IPS-15b (cell line): ENCODE measurements around the gene CACNA1G.

Source experiments
- H3K27me3 ChIP-seq: one replicate; pipeline ENCODE4 v1.6.1; 2013; ENCODE audit warnings: low read length; ENCODE audit not compliant: control insufficient read depth, insufficient read depth
- H3K36me3 ChIP-seq: one replicate; pipeline ENCODE4 v1.6.1; 2013; ENCODE audit warnings: low read length; ENCODE audit not compliant: control insufficient read depth, insufficient read depth
- H3K4me1 ChIP-seq: one replicate; pipeline ENCODE4 v1.6.1; 2013; ENCODE audit warnings: mild to moderate bottlenecking, low read length; ENCODE audit not compliant: control insufficient read depth, insufficient read depth
- H3K4me3 ChIP-seq: one replicate; pipeline ENCODE4 v1.5.1; 2013; ENCODE audit warnings: low read depth, low read length
- H3K9ac ChIP-seq: one replicate; pipeline ENCODE4 v1.6.1; 2013; ENCODE audit warnings: low read depth, mild to moderate bottlenecking, low read length
- H3K9me3 ChIP-seq: one replicate; pipeline ENCODE4 v1.6.1; 2013; ENCODE audit warnings: mild to moderate bottlenecking, low read length; ENCODE audit not compliant: control insufficient read depth, insufficient read depth

The CACNA1G gene

DNA sequence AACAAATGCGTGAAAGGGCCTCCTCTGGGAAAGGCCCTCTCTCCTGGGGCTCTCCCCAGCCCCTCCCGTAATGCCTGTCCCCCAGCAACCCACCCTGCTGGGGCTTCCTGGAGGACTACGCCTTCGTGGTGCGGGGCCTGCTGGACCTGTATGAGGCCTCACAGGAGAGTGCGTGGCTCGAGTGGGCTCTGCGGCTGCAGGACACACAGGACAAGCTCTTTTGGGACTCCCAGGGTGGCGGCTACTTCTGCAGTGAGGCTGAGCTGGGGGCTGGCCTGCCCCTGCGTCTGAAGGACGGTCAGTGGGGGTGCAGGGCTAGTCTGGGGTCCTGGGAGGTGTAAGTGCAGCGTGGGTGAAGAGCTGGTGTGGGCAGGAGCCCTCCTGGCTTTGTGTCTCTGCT lies 8.6 kb upstream of the CACNA1G start:
- peaks cover 8% of the 10 kb centered on the region for H3K27me3 ChIP-seq
- H3K36me3 ChIP-seq: no peaks in the 10 kb centered on the region
- no peak overlapping the region for H3K4me3 ChIP-seq
- H3K4me1 ChIP-seq: peaks cover 5% of the 10 kb centered on the region
- no peak overlapping the region for H3K9ac ChIP-seq
- no peaks in the 10 kb centered on the region for H3K9me3 ChIP-seq

DNA sequence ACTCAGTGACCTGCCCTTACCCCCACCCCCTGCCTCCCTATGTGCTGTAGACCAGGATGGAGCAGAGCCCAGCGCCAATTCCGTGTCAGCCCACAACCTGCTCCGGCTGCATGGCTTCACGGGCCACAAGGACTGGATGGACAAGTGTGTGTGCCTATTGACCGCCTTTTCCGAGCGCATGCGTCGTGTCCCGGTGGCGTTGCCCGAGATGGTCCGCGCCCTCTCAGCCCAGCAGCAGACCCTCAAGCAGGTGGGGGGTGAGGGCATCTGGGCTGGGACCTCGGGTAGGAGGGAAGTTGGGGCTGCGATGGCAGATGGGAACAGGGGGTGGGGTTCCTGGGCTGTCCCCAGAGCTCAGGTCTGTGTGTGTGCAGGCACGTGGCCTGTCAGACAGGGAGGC lies 6.3 kb upstream of the CACNA1G start:
- Histone ChIP-seq H3K4me1 (peaks cover 6% of the 10 kb centered on the region), H3K9me3 (no peaks in the 10 kb centered on the region), H3K27me3 (peaks cover 28% of the 10 kb centered on the region), H3K9ac (no peak overlapping the region), H3K36me3 (no peaks in the 10 kb centered on the region), H3K4me3 (no peak overlapping the region)

DNA sequence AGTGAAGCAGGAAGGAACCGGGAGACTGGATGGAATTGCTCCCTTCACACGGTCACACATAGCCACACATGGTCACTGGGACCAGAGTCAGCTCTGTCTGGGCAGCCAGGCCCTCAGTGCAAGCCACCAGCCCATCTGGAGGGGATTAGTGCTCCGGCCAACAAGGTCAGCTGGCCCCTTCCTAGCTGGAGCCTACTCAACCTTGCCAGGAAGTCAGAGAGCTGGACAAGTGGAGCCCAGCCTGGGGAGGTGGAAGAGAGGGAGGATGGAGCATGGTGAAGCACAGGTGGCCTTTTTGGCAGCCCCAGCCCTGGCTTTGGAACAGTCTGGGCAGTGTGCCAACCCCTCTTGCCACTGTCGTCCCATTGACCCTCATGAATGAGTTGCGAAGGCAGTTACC lies 3.7 kb upstream of the CACNA1G start:
- no peaks in the 10 kb centered on the region for H3K9me3 ChIP-seq
- H3K9ac ChIP-seq: no peak overlapping the region
- no peak overlapping the region for H3K4me3 ChIP-seq
- H3K36me3 ChIP-seq: no peaks in the 10 kb centered on the region
- H3K27me3 ChIP-seq: peaks cover 34% of the 10 kb centered on the region
- peaks cover 4% of the 10 kb centered on the region for H3K4me1 ChIP-seq

DNA sequence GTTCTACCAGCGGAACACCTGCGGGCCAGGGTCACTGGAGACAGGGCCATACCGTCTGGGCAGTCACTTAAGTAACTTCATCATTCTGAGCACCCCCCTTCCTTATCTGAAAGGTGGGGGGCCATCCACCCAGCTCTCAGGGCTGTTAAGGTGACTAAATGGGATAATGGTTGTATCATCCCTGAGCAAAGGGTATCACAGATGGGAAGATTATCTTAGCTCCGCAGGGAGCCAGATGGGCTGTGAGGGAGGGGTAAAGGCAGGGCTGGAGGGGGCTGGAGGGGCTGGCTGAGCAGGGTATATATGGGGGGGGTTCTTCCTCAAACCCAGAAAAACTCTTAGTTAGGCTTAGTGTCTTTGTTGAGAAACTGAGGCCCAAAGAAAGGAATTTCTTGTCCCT lies 2.9 kb upstream of the CACNA1G start:
- Histone ChIP-seq H3K4me1 (peaks cover 7% of the 10 kb centered on the region), H3K9ac (no peak overlapping the region), H3K9me3 (no peaks in the 10 kb centered on the region), H3K4me3 (no peak overlapping the region), H3K36me3 (no peaks in the 10 kb centered on the region), H3K27me3 (peaks cover 40% of the 10 kb centered on the region)

DNA sequence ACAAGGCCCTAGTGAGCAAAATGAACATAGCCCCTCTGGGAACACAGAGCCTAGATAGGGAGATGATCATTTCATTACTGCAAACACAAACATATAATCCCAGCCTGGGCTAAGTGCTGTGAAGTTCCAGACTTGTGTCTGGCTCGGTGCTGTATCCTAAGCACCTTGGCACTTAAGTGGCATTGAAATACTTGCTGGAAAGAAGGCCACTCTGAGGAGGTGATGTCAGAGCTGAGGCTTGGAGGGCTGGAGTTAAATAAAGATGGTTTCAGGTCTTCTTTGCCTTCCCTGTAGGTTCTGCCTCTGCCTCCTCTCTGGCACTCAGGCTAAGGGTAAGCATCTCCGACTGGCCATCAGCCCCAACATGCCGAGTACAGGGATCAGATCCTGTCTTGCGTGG lies 2.4 kb upstream of the CACNA1G start:
- peak overlapping the region; percentile 70 for H3K4me3 ChIP-seq
- no peaks in the 10 kb centered on the region for H3K9me3 ChIP-seq
- H3K36me3 ChIP-seq: no peaks in the 10 kb centered on the region
- peaks cover 44% of the 10 kb centered on the region for H3K27me3 ChIP-seq
- H3K9ac ChIP-seq: no peak overlapping the region
- H3K4me1 ChIP-seq: peaks cover 10% of the 10 kb centered on the region

DNA sequence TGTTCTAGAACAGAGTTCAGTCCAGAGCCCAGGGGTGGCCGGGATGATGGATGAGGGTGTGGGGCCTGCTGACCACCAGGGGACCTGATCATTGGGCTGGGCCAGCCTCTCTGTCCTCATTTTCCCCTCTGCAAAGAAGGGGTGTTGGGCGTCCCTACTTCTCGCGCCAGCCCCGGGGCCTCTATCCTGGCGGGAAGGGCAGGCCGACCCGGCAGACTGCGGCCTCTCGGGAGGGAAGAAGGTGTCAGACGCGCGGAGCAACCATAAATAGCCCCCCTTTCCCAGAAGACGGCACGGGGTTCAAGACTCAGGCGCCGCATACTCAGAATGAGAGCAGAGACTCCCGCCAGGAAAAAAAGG lies 2.0 kb upstream of the CACNA1G start:
- Histone ChIP-seq H3K4me3 (peak overlapping the region; percentile 70), H3K9ac (no peak overlapping the region), H3K27me3 (peaks cover 49% of the 10 kb centered on the region), H3K36me3 (no peaks in the 10 kb centered on the region), H3K9me3 (no peaks in the 10 kb centered on the region), H3K4me1 (peaks cover 14% of the 10 kb centered on the region)

DNA sequence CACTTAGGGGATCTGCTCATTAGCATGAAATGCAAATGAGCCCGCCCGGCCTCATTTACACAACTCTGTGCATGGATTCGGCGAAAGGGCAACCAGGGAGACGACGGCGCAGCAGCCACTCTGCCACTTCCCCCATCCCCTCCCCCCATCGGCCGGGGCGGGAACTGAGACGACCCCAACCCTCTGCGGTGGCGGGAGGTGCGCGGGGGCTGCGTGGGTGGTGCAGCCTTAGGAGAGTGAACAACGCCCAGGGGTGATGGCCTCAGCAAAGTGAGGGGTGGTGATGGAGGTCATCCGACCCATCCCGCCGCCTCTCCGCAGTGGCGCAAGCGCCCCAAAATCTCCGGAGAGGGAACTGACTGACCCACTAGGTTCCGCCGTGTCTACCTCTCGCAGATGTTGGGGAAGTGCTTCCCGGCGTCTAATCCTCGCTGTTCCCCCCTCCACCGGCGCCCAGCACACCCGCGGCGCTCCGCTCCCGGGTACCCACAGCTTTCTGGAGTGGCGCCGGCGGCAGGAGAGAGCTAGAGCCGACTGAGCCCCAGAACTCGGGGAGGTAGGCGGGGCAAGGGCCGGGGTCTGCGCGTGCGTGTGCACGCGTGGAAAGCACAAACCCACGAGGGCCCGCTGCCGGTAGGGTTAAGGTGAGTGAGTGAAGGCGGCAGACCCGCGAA lies 1.4 kb upstream of the CACNA1G start:
- Histone ChIP-seq H3K27me3 (peaks cover 54% of the 10 kb centered on the region), H3K9me3 (no peaks in the 10 kb centered on the region), H3K4me1 (peaks cover 14% of the 10 kb centered on the region), H3K4me3 (peak overlapping the region; percentile 70), H3K9ac (no peak overlapping the region), H3K36me3 (no peaks in the 10 kb centered on the region)

DNA sequence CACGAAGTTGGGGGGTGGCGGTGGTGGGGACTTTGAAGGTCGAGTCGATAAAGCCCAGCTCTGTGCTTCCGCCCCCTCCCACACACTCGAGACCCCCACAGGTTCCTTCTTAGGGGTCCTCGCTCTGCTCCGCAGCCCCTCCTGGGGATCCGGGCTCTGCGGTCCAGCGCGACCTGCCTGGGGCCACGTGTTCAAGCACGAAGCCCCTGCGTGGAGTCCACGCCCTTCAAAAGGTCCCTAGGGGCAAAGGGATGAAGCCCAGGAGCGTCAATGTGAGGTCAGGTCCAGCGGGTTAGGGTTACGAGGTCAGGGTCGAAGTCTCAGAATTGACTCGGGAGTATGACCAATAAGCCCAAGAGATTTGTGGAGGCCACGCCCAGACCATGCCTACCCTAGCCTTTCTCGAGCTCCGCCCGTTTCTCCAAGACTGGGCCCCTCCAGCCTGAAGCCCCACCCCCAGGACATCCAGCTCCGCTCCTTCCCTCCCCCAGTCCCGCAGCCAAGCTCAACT lies 786 bp upstream of the CACNA1G start:
- Histone ChIP-seq H3K9me3 (no peaks in the 10 kb centered on the region), H3K27me3 (peaks cover 60% of the 10 kb centered on the region), H3K9ac (no peak overlapping the region), H3K4me1 (peaks cover 17% of the 10 kb centered on the region), H3K36me3 (no peaks in the 10 kb centered on the region), H3K4me3 (peak overlapping the region; percentile 70)

DNA sequence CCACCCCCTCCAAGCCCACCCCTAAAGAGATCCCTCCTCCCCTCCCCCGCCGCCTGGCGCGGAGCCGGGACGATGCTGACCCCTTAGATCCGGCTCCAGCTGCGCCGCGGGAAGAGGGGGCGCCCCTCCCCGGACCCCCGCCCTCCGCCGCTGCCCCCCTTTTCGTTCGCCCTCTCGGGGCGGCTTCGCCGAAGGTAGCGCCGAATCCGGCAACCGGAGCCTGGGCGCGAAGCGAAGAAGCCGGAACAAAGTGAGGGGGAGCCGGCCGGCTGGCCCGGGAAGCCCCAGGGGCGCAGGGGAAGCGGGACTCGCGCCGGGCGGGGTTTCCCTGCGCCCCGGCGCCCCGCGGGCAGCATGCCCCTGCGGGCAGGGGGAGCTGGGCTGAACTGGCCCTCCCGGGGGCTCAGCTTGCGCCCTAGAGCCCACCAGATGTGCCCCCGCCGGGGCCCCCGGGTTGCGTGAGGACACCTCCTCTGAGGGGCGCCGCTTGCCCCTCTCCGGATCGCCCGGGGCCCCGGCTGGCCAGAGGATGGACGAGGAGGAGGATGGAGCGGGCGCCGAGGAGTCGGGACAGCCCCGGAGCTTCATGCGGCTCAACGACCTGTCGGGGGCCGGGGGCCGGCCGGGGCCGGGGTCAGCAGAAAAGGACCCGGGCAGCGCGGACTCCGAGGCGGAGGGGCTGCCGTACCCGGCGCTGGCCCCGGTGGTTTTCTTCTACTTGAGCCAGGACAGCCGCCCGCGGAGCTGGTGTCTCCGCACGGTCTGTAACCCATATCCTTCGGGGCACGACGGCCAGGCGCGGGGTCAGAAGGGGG lies 623 bp downstream of the CACNA1G start:
- H3K36me3 ChIP-seq: no peaks in the 10 kb centered on the region
- no peak overlapping the region for H3K9ac ChIP-seq
- peak overlapping the region; percentile 39 for H3K4me3 ChIP-seq
- H3K27me3 ChIP-seq: peaks cover 72% of the 10 kb centered on the region
- H3K9me3 ChIP-seq: no peaks in the 10 kb centered on the region
- H3K4me1 ChIP-seq: peaks cover 17% of the 10 kb centered on the region

DNA sequence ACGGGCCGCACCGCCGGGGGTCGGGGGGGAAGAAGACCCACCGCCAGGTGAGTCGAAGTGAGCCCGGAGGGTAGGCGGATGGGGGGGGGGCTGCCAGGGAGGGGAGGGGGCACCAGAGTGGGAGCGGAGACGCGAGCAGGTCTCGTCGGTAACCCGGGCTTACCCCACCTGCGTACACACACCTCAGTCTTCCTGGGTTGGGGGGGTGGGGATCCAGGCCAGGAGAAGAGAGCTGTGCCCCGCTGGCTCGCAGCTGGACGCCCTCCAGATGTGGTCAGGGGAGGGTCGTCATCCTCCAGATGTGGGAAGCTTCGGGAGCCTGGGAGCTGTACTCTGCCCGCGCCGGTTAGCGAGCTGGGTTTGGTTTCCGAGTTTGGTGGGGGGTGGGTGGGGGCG lies 1.2 kb downstream of the CACNA1G start:
- Histone ChIP-seq H3K4me3 (peak overlapping the region; percentile 49), H3K4me1 (peaks cover 17% of the 10 kb centered on the region), H3K9ac (no peak overlapping the region), H3K27me3 (peaks cover 74% of the 10 kb centered on the region), H3K9me3 (no peaks in the 10 kb centered on the region), H3K36me3 (no peaks in the 10 kb centered on the region)

DNA sequence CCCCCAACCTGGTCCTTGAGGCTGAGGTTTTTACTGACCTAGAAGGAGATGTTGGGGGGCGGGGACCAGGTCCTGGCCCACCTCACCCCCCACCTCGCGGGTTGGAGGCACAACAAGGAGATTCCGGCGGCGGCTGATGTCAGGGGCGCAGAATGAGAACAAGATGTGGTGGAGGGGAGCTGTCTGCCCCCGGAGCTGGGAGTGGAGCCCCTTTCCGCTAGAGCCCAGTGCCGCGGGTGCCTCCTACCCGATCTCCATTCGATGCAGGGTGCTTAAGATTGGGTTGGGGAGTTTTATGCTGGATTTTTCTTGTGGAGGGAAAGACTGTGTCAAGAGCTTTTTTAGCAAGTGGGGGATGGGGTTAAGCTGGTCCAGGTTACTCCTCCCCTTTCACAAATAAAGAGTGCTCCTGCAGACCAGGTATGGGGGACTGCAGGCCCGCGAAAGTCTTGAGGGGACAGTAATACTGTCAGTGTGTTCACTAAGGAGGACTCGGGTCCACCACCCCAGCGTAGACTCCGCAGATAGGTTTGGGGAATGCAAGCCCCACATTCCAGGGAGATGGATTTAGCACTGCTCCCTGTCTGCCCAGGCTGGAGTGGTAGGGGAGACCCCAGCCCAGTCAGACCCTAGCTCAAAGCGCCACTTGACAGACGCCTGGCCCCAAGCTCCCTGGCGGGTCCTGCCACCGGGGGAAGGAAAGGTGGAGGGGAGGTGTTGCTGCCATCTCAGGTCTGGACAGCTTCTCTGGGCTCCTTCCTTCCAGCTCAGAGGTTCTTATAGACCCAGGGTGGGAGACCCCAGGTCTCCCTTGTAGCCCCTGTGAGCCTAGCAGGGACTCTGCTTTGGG lies 2.0 kb downstream of the CACNA1G start:
- H3K4me3 ChIP-seq: peak overlapping the region; percentile 49

More for the DNA sequence above, 2.0 kb downstream of the CACNA1G start:
- no peaks in the 10 kb centered on the region for H3K36me3 ChIP-seq
- H3K9me3 ChIP-seq: no peaks in the 10 kb centered on the region
- no peak overlapping the region for H3K9ac ChIP-seq
- peaks cover 17% of the 10 kb centered on the region for H3K4me1 ChIP-seq
- peaks cover 74% of the 10 kb centered on the region for H3K27me3 ChIP-seq
